BLaER1 (cell line): ENCODE measurements around the gene OTUD4.
"Not testable (repeated sequence)": the region's sequence is repeated elsewhere in the genome, so short reads cannot be mapped to it uniquely, and the experiment has no call there.

Source experiments
- H3K27ac ChIP-seq: shearing (Covaris generic); formaldehyde crosslinking; 2 replicates; pipeline ENCODE4 v1.8.1; 2022
- H3K27me3 ChIP-seq: shearing (Covaris generic); formaldehyde crosslinking; 2 replicates; pipeline ENCODE4 v1.8.1; 2022
- H3K36me3 ChIP-seq: shearing (Covaris generic); formaldehyde crosslinking; 2 replicates; pipeline ENCODE4 v1.8.1; 2022
- H3K4me1 ChIP-seq: shearing (Covaris generic); formaldehyde crosslinking; 2 replicates; pipeline ENCODE4 v1.8.1; 2022
- H3K4me2 ChIP-seq: shearing (Covaris generic); formaldehyde crosslinking; 2 replicates; pipeline ENCODE4 v1.8.1; 2022
- H3K4me3 ChIP-seq: shearing (Covaris generic); formaldehyde crosslinking; 2 replicates; pipeline ENCODE4 v1.8.1; 2022
- H3K9ac ChIP-seq: shearing (Covaris generic); formaldehyde crosslinking; 2 replicates; pipeline ENCODE4 v1.8.1; 2022
- H3K9me3 ChIP-seq: shearing (Covaris generic); formaldehyde crosslinking; 2 replicates; pipeline ENCODE4 v1.8.1; 2022
- H4K20me1 ChIP-seq: shearing (Covaris generic); formaldehyde crosslinking; 2 replicates; pipeline ENCODE4 v1.8.1; 2022
- Cebpa-rat ChIP-seq: shearing (Covaris generic); IDR thresholded peaks from 2 replicates; pipeline ENCODE4 v1.8.1; 2022

The OTUD4 gene

DNA sequence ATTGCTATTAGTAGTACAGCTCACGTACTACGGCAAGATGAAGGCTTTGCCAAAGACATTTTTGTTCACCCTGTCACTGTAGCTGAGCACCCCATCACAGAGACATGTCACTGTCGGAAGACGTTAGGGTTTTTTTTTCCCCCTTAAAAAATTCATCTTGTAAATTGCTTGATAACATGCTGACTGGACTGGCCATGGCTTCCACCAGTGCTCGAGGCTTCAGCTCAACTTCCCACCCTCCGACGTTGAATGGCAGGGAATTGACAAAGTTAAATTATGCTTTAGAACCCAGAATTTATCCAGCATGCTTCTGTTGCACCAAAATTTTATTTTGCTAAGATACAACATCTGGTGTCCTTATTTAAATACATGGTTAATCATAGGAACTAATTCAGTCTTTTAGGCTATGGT lies 707 bp upstream of the OTUD4 start:
- H3K27ac ChIP-seq: peak overlapping the region; percentile 96
- peak overlapping the region; percentile 82 for H3K9ac ChIP-seq
- H3K9me3 ChIP-seq: no peaks in the 10 kb centered on the region
- peaks cover 40% of the 10 kb centered on the region for H3K4me1 ChIP-seq
- peaks cover 32% of the 10 kb centered on the region for H4K20me1 ChIP-seq
- peak overlapping the region; percentile 82 for H3K4me3 ChIP-seq
- no peaks in the 10 kb centered on the region for H3K27me3 ChIP-seq
- no peaks in the 10 kb centered on the region for H3K36me3 ChIP-seq
- no peak for TF ChIP-seq Cebpa-rat
- peak overlapping the region; percentile 82 for H3K4me2 ChIP-seq

DNA sequence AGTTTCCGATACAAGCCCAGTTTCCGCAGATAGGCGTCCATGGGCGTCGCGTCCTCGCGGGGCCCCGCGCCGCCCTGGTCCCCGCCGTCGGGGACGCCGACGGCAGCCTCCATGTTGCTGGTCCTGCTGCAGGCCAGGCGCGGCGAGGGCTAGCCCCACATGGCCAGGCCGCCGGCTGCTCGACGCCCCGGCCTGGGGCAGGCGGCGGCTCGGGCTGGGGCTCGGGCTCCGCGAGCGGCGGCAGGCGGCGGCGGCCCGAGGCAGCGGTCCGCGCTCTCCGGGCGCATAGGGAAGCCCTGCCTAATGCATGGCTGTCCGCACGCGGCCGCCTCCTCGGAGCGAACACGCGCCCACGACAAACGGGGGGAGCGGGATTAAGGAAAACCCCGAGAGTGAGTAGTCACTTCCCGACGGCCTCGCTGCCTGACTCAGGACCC lies 510 bp downstream of the OTUD4 start:
- peaks cover 44% of the 10 kb centered on the region for H4K20me1 ChIP-seq
- peaks cover 51% of the 10 kb centered on the region for H3K4me1 ChIP-seq
- not testable (repeated sequence) for H3K36me3 ChIP-seq, H3K9me3 ChIP-seq, H3K27me3 ChIP-seq
- peak overlapping the region; percentile 82 for H3K9ac ChIP-seq
- H3K27ac ChIP-seq: peak overlapping the region; percentile 96
- H3K4me3 ChIP-seq: peak overlapping the region; percentile 82
- H3K4me2 ChIP-seq: peak overlapping the region; percentile 87

DNA sequence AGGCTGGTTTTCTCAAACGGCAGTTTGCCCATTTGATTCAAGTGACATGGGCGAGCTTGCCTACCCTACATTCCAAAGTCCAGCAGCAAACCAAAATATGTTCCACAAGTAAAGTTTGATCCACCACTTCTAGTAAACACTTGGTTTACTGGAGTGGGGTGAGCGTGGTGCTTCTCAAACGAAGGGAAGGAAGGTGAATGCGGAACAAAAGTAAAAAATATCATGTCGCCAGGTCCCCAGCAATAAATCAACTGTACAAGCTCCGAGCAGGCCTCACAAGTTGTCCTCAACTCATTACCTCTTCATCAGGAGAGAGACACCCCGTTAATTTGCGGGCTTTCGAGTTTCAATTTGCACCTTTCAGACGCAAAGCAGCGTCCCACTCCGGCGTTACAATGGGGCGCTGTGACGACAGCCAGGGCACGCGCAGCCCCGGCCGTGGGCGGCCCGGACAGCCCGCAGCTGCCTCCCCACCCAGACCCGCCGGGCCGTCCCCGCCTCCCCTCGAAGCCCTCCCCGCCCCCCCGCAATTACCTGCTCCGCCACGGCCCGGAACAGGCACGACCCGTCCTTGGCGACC lies 1.0 kb downstream of the OTUD4 start:
- H3K27ac ChIP-seq: peak overlapping the region; percentile 96
- H4K20me1 ChIP-seq: peaks cover 49% of the 10 kb centered on the region
- H3K4me2 ChIP-seq: peak overlapping the region; percentile 87
- no peak for TF ChIP-seq Cebpa-rat
- peak overlapping the region; percentile 82 for H3K4me3 ChIP-seq
- H3K9ac ChIP-seq: peak overlapping the region; percentile 82
- peaks cover 51% of the 10 kb centered on the region for H3K4me1 ChIP-seq
- H3K9me3 ChIP-seq: no peaks in the 10 kb centered on the region
- H3K27me3 ChIP-seq: no peaks in the 10 kb centered on the region
- H3K36me3 ChIP-seq: peaks cover 15% of the 10 kb centered on the region; the same call in 1 of the 2 replicates

DNA sequence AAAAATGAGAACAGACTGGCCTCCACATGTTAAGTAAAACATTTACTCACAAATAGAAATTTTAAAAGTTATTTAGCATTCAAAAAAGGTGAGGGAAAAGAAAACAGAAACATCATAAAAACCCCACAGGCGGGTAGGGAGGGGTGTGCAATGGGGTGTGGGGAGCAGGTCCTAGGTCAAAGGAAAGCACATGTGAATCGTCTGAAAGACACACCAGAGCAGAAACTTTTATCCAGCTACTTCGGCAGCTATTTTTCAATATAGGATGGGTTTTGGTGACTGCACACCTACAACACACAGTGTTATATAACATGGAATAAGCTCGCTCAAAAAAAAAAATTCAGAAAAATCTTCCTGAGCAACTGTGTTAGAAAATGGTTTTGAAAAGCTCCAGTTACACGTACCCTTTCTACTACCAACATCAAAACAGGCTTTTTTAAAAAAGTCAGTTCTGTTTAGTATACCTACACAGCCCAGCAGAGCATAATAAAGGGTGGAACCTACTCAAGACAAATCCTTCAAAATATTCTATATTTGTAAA lies 1.6 kb downstream of the OTUD4 start:
- H3K27me3 ChIP-seq: no peaks in the 10 kb centered on the region
- H4K20me1 ChIP-seq: peaks cover 55% of the 10 kb centered on the region
- H3K4me1 ChIP-seq: peaks cover 51% of the 10 kb centered on the region
- H3K4me3 ChIP-seq: peak overlapping the region; percentile 82
- H3K4me2 ChIP-seq: peak overlapping the region; percentile 87
- peaks cover 21% of the 10 kb centered on the region for H3K36me3 ChIP-seq
- H3K9me3 ChIP-seq: no peaks in the 10 kb centered on the region
- H3K9ac ChIP-seq: peak overlapping the region; percentile 82
- H3K27ac ChIP-seq: peak overlapping the region; percentile 96
- TF ChIP-seq Cebpa-rat: no peak

DNA sequence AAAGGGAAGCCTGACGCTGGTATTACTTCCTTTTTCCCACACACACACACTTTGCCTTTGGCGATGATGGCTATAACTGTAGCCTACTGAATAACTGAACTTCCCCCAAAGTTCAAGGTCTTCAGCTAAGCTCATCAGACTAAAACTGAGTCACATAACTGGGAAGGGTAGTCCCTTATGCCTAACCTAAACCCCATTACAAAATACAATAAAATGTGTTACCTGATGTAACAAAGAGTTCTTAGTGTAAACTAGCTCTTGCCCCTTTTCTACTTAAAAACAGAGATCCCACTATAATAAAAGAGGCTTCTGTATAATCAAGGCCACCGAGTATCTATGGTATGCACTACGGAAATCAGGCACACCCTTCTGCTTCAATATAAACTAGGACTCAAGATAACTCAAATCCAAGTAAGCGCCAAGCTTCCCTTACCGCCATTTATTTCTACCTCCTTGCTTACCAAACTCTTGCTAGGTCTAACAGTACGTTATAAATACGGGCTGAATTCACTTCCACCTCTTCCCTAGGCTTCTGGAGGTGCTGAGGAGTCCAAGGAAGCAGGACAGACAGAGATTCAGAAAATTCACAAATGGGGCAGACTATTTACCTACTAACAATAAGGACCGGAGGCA lies 2.4 kb downstream of the OTUD4 start:
- Histone ChIP-seq H3K4me2 (peak overlapping the region; percentile 87), H3K9me3 (no peaks in the 10 kb centered on the region), H3K9ac (peak overlapping the region; percentile 82), H3K36me3 (peaks cover 28% of the 10 kb centered on the region), H3K27me3 (no peaks in the 10 kb centered on the region), H4K20me1 (peaks cover 60% of the 10 kb centered on the region), H3K4me1 (peaks cover 51% of the 10 kb centered on the region), H3K27ac (peak overlapping the region; percentile 96), H3K4me3 (peak overlapping the region; percentile 82)
- TF ChIP-seq Cebpa-rat: no peak

DNA sequence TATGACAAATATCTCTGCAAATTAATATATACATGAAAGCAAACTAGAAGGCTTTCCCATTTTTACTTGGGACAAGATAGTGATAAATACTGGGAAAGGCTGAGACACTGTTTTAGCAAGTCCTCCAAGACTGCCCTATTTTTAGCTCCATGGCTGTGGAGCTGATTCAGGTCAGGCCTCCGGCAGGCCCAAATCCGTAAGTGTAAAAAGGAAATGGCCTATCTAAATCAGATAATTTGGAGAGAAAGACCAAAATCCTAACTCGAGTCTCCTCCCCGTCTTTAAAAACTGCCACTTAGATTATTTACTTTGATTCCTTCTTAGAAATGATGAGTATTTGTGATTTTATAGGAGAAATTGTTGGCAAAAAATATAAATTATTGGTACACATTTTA lies 2.9 kb downstream of the OTUD4 start:
- H3K4me1 ChIP-seq: peaks cover 51% of the 10 kb centered on the region
- peaks cover 33% of the 10 kb centered on the region for H3K36me3 ChIP-seq
- H3K9ac ChIP-seq: peak overlapping the region; percentile 82
- H3K4me3 ChIP-seq: peak overlapping the region; percentile 82
- H3K27me3 ChIP-seq: no peaks in the 10 kb centered on the region
- no peak for TF ChIP-seq Cebpa-rat
- H3K9me3 ChIP-seq: no peaks in the 10 kb centered on the region
- H3K4me2 ChIP-seq: peak overlapping the region; percentile 87
- peak overlapping the region; percentile 96 for H3K27ac ChIP-seq
- H4K20me1 ChIP-seq: peaks cover 65% of the 10 kb centered on the region

DNA sequence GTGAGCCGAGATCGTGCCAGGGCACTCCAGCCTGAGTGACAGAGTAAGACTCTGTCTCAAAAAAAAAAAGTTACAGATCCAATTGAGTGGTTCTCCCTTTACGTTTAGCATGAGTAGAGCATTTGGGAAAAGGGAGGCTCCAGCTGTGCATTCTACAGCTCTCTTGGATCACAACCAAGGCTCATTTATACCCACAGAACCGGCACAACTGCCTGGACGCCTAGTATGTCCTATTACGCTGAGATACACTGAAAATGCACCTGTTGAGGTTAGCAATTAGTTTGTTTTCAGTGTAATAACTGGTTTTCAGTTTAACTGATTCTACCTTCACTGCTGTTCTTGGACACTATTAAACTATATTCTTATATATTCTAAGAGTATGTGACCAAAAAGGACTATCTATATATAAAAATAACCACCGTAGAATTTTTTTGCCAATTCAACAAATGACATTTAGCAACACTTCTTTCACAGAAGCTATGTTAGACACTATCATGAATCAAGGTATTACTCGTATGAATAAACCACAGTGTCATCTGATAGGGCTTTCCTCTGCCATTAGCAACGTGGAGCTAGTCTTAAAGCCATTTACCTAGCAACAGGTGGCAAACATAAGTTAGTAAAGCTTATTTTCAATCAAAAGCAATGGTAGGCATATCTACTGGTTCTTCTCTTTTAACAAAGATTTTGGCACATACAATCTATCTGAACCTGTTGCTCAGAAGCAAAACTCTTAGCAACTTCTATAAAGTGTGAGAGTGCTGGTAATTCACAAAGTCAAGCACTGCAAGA lies 3.6 kb downstream of the OTUD4 start:
- Histone ChIP-seq H3K4me1 (peaks cover 45% of the 10 kb centered on the region), H3K27me3 (no peaks in the 10 kb centered on the region), H3K4me3 (peak overlapping the region; percentile 82), H3K36me3 (peaks cover 39% of the 10 kb centered on the region), H4K20me1 (peaks cover 72% of the 10 kb centered on the region), H3K9ac (peak overlapping the region; percentile 82), H3K27ac (no peak overlapping the region), H3K9me3 (no peaks in the 10 kb centered on the region), H3K4me2 (peak overlapping the region; percentile 87)
- TF ChIP-seq Cebpa-rat: no peak

DNA sequence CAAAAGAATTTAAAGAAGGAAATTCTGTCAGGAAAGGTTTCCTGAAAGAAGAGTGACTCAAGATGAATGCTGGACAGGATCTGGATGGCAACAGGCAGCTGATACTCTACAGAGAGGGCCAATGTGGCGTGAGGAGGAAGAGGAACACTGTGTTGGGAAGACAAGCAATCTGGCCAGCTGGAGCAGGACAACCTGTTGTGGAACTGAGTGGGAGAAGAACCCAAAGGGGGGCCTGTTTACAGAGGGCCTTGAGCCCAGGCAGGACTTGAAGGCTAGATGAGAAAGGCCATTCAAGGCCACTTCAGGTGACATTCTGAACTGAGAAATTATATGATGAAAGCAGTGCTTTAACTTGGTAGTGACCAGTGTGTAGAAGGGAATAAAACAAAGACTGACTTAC lies 8.5 kb downstream of the OTUD4 start:
- peaks cover 19% of the 10 kb centered on the region for H3K4me1 ChIP-seq
- no peak overlapping the region for H3K4me3 ChIP-seq
- H3K36me3 ChIP-seq: peaks cover 78% of the 10 kb centered on the region
- H3K27ac ChIP-seq: no peak overlapping the region
- no peaks in the 10 kb centered on the region for H3K27me3 ChIP-seq
- peaks cover 96% of the 10 kb centered on the region for H4K20me1 ChIP-seq
- no peak for TF ChIP-seq Cebpa-rat
- H3K9me3 ChIP-seq: no peaks in the 10 kb centered on the region
- H3K9ac ChIP-seq: no peak overlapping the region
- no peak overlapping the region for H3K4me2 ChIP-seq

DNA sequence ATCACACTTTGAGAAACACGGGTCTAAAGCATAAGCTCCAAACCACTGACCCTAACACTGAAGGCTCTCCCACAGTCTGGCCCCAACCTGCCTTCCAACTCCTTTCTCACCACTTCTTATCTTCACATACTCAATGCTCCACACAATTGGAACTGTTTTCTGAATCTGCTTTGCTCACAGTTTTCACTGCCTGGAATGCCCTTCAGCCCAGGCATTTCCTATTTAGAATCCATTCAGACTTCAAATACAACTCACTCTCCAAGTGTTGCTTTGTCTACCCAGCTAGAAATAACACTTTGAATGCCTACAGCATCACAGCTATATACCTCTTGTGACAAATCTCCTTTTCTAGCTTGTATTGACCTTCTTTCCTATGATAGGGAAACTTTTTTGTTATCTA lies 10.2 kb downstream of the OTUD4 start:
- Histone ChIP-seq H3K9ac (no peak overlapping the region), H3K27me3 (no peaks in the 10 kb centered on the region), H4K20me1 (peaks cover 96% of the 10 kb centered on the region), H3K9me3 (no peaks in the 10 kb centered on the region), H3K4me1 (peaks cover 3% of the 10 kb centered on the region), H3K4me2 (no peak overlapping the region), H3K27ac (no peak overlapping the region), H3K4me3 (no peak overlapping the region), H3K36me3 (peaks cover 89% of the 10 kb centered on the region)
- TF ChIP-seq Cebpa-rat: no peak
